Natural killer cell (primary cell): ENCODE measurements around the gene CES4A. TPM values are rescaled to one million over a fixed set of nuclear protein-coding genes. Genes with fewer than 3 reads are reported as not detected.
A peak's percentile ranks its signal among the peaks of the same experiment; 100 is the strongest.

Experiments used
- ATAC-seq, 3 donors: fragments of 150-1000 bp in 2 of 3; fragments of 200-7000 bp in 1 of 3; cut with Tn5 transposase; 1 replicate in 1 of 3; 2 replicates in 2 of 3; pipeline ENCODE4 v1.10.0; 2021; ENCODE audit warnings: mild to moderate bottlenecking in 2 of 3, moderate library complexity in 2 of 3
- DNase-seq, 2 donors: peaks; one replicate each; pipeline versions ENCODE4 v3.0.0 to v3.0.0-alpha.2; 2013 to 2021; ENCODE audit warnings: mixed read lengths in 1 of 2
- H3K27ac ChIP-seq: one replicate; pipeline ENCODE4 v1.5.1; 2013; ENCODE audit warnings: mild to moderate bottlenecking, low read length
- H3K27me3 ChIP-seq: one replicate; pipeline ENCODE4 v1.6.1; 2013; ENCODE audit warnings: low read length; ENCODE audit not compliant: control insufficient read depth, insufficient read depth
- H3K36me3 ChIP-seq: one replicate; pipeline ENCODE4 v1.6.1; 2013; ENCODE audit warnings: low read length; ENCODE audit not compliant: control insufficient read depth, insufficient read depth
- H3K4me1 ChIP-seq: one replicate; pipeline ENCODE4 v1.6.1; 2013; ENCODE audit warnings: low read length; ENCODE audit not compliant: control insufficient read depth, insufficient read depth
- H3K4me3 ChIP-seq: one replicate; pipeline ENCODE4 v1.5.1; 2013; ENCODE audit warnings: low read length
- H3K9me3 ChIP-seq: one replicate; pipeline ENCODE4 v1.6.1; 2013; ENCODE audit warnings: low read length; ENCODE audit not compliant: control insufficient read depth, insufficient read depth
- H3K27ac Mint-ChIP-seq, 2 donors: one replicate each; pipeline ENCODE4 v1.8.0; 2022; ENCODE audit warnings: mild to moderate bottlenecking in 2 of 2, mixed read lengths in 2 of 2, moderate library complexity in 1 of 2
- H3K27me3 Mint-ChIP-seq, 2 donors: one replicate each; pipeline ENCODE4 v1.8.0; 2022; ENCODE audit warnings: low read depth in 2 of 2, mixed read lengths in 2 of 2
- H3K36me3 Mint-ChIP-seq: one replicate; pipeline ENCODE4 v1.8.0; 2022; ENCODE audit warnings: mixed read lengths
- H3K4me1 Mint-ChIP-seq, 2 donors: one replicate each; pipeline ENCODE4 v1.8.0; 2022; ENCODE audit warnings: mixed read lengths in 2 of 2
- H3K4me3 Mint-ChIP-seq: one replicate; pipeline ENCODE4 v1.8.0; 2022; ENCODE audit warnings: mild to moderate bottlenecking, moderate library complexity, mixed read lengths
- H3K9me3 Mint-ChIP-seq, 2 donors: one replicate each; pipeline ENCODE4 v1.8.0; 2022; ENCODE audit warnings: mixed read lengths in 2 of 2
- CTCF ChIP-seq: fragments of 200-600 bp; IDR thresholded peaks from one replicate; pipeline ENCODE4 v1.8.0; 2022; ENCODE audit warnings: antibody characterized with exemption
- WGBS: methylation state at CpG from one replicate; pipeline ENCODE4 v1.1.7; 2013; ENCODE audit warnings: missing lambda C conversion rate; ENCODE audit not compliant: insufficient coverage; 5-methylcytosine and 5-hydroxymethylcytosine counted together
- intact Hi-C: fragments of 100-400 bp; cut with micrococcal nuclease; formaldehyde crosslinking; loops from one replicate; pipeline ENCODE4 v1.14.2; 2022
- total RNA-seq, 4 donors: library from RNA; stranded (reverse); fragments of 120-200 nt in 1 of 4; gene quantifications; one replicate each; pipeline versions ENCODE4 v1.2.3 to v1.2.4, GENCODE V29; 2013 to 2022

The CES4A gene
- total RNA-seq, 3 donors from 2014 or later (not counting 1 experiment from before 2014, with no cell fraction given): 7.5 to 9.0 (median 8.8) TPM

- peak overlapping the region; percentile 43 for H3K4me3 ChIP-seq
- Mint-ChIP-seq H3K4me1 (peaks cover 0 to 24% of the 10 kb centered on the region in 2 donors), H3K36me3 (no peaks in the 10 kb centered on the region), H3K27me3 (peaks cover 0 to 3% of the 10 kb centered on the region in 2 donors), H3K27ac (peak overlapping the region; percentile 30 to 66), H3K9me3 (no peaks in the 10 kb centered on the region), H3K4me3 (peak overlapping the region; percentile 86)
- no peak overlapping the region for H3K27ac ChIP-seq
- TF ChIP-seq CTCF: no peak
- 10% methylated on average over 81 of the region's 89 CpGs for WGBS
- H3K27me3 ChIP-seq: no peaks in the 10 kb centered on the region
- intact Hi-C loops: no loop called here
- DNase-seq (peak; percentile 46 to 76), ATAC-seq (peak; percentile 68 to 73 (median 72))
- peaks cover 14% of the 10 kb centered on the region for H3K4me1 ChIP-seq
- H3K36me3 ChIP-seq: no peaks in the 10 kb centered on the region
- H3K9me3 ChIP-seq: no peaks in the 10 kb centered on the region
Observed at GRCh38 chr16:67000384-67001351, 12.3 kb downstream of the CES4A start.

- H3K9me3 Mint-ChIP-seq: no peaks in the 10 kb centered on the region
- Histone ChIP-seq H3K27me3 (no peaks in the 10 kb centered on the region), H3K9me3 (no peaks in the 10 kb centered on the region), H3K27ac (no peak overlapping the region), H3K36me3 (no peaks in the 10 kb centered on the region), H3K4me1 (peaks cover 14% of the 10 kb centered on the region), H3K4me3 (no peak overlapping the region)
- WGBS: 88% methylated on average over 3 of the region's 3 CpGs
- ATAC-seq (no peak), DNase-seq (no peak)
- TF ChIP-seq CTCF: no peak
- intact Hi-C loops: no loop called here
- H3K4me1 Mint-ChIP-seq: peaks cover 0 to 24% of the 10 kb centered on the region in 2 donors
- H3K27me3 Mint-ChIP-seq: peaks cover 0 to 3% of the 10 kb centered on the region in 2 donors
- no peaks in the 10 kb centered on the region for H3K36me3 Mint-ChIP-seq
- no peak overlapping the region for H3K27ac Mint-ChIP-seq
- H3K4me3 Mint-ChIP-seq: peak overlapping the region; percentile 13
Observed at GRCh38 chr16:67001726-67002125, 13.3 kb downstream of the CES4A start.

- H3K9me3 ChIP-seq: no peaks in the 10 kb centered on the region
- H3K36me3 Mint-ChIP-seq: no peaks in the 10 kb centered on the region
- no peaks in the 10 kb centered on the region for H3K36me3 ChIP-seq
- H3K27me3 Mint-ChIP-seq: peaks cover 0 to 5% of the 10 kb centered on the region in 2 donors
- TF ChIP-seq CTCF: no peak
- H3K4me3 Mint-ChIP-seq: no peak overlapping the region
- no peak for DNase-seq
- H3K27ac Mint-ChIP-seq: no peak overlapping the region
- H3K27me3 ChIP-seq: no peaks in the 10 kb centered on the region
- no peaks in the 10 kb centered on the region for H3K4me1 ChIP-seq
- no peaks in the 10 kb centered on the region for H3K9me3 Mint-ChIP-seq
- H3K4me1 Mint-ChIP-seq: peaks cover 0 to 4% of the 10 kb centered on the region in 2 donors
- intact Hi-C loops: no loop called here
- no peak overlapping the region for H3K27ac ChIP-seq
- ATAC-seq: no peak
- no peak overlapping the region for H3K4me3 ChIP-seq
- WGBS: 87% methylated on average over 10 of the region's 12 CpGs
Observed at GRCh38 chr16:67006930-67007658, 18.7 kb downstream of the CES4A start.
